NCI-H2227 (cell line): Measurements from ENCODE around the gene MYO9B.
"Not testable (repeated sequence)": the region's sequence is repeated elsewhere in the genome, so short reads cannot be mapped to it uniquely, and the experiment has no call there.

Source experiments
- DNase-seq: peaks from one replicate; lab custom pipeline; 2025; ENCODE audit not compliant: unreplicated experiment; lab: John Stamatoyannopoulos, UW

MYO9B gene

GRCh38 chr19:17113127-17113785, 37.7 kb downstream of the MYO9B start:
- DNase-seq = no peak

GRCh38 chr19:17114414-17114831, 38.8 kb downstream of the MYO9B start:
- DNase-seq = no peak

- DNase-seq = no peak
These were observed 41.6 kb downstream of the MYO9B start for GRCh38 chr19:17116996-17117702.

- no peak for DNase-seq
These were observed 43.4 kb downstream of the MYO9B start for GRCh38 chr19:17118957-17119356.

GRCh38 chr19:17121736-17122293, 46.2 kb downstream of the MYO9B start:
- DNase-seq = no peak

- no peak for DNase-seq
These were observed 47.5 kb downstream of the MYO9B start for GRCh38 chr19:17123041-17123440.

GRCh38 chr19:17124025-17124424, 48.4 kb downstream of the MYO9B start:
- no peak for DNase-seq

GRCh38 chr19:17125062-17125727, 49.6 kb downstream of the MYO9B start:
- no peak for DNase-seq

- DNase-seq = peak; percentile 57
These were observed 50.4 kb downstream of the MYO9B start for GRCh38 chr19:17125728-17126677.

GRCh38 chr19:17127671-17128070, 52.1 kb downstream of the MYO9B start:
- no peak for DNase-seq

- DNase-seq = no peak
These were observed 52.8 kb downstream of the MYO9B start for GRCh38 chr19:17128403-17128802.

- DNase-seq = no peak
These were observed 53.2 kb downstream of the MYO9B start for GRCh38 chr19:17128820-17129219.

- DNase-seq = no peak
These were observed 53.8 kb downstream of the MYO9B start for GRCh38 chr19:17129377-17129776.

GRCh38 chr19:17135001-17135853, 59.6 kb downstream of the MYO9B start:
- DNase-seq = peak; percentile 86

- DNase-seq = no peak
These were observed 60.4 kb downstream of the MYO9B start for GRCh38 chr19:17136021-17136420.

GRCh38 chr19:17136617-17137016, 61.0 kb downstream of the MYO9B start:
- no peak for DNase-seq

- DNase-seq = no peak
These were observed 61.8 kb downstream of the MYO9B start for GRCh38 chr19:17137417-17137816.

GRCh38 chr19:17138052-17138846, 62.7 kb downstream of the MYO9B start:
- DNase-seq = not testable (repeated sequence)
